Subcutaneous adipose tissue (tissue), 4 donors: ENCODE results near the gene MRI1. TPM values are rescaled to one million over a fixed set of nuclear protein-coding genes. Genes with fewer than 3 reads are reported as not detected.

Experiments used
- CTCF ChIP-seq: fragments of 450-650 bp; IDR thresholded peaks from one replicate; pipeline ENCODE4 v1.5.1; 2016; ENCODE audit warnings: low read depth, mild to moderate bottlenecking, control low read depth, antibody characterized with exemption, moderate library complexity
- small RNA-seq: library from RNA; depleted of rRNA; stranded (forward); fragments of <200 nt; gene quantifications from one replicate; pipeline ENCODE3, GENCODE V24; 2016
- total RNA-seq, 4 donors: library from RNA; depleted of rRNA; stranded (reverse); fragments of >200 nt; gene quantifications; one replicate each; pipeline ENCODE4 v1.1.0, GENCODE V29; 2016

MRI1 gene
- total RNA-seq, 4 donors from 2014 or later = 12.1 to 81.9 (median 40.3) TPM

GRCh38 chr19:13817615-13818371, 53.5 kb downstream of the MRI1 start:
- TF ChIP-seq CTCF = no peak

GRCh38 chr19:13819238-13819637, 54.9 kb downstream of the MRI1 start:
- TF ChIP-seq CTCF = no peak

GRCh38 chr19:13821292-13821691, 57.0 kb downstream of the MRI1 start:
- TF ChIP-seq CTCF = no peak

GRCh38 chr19:13823256-13823655, 58.9 kb downstream of the MRI1 start:
- no peak for TF ChIP-seq CTCF

Small RNAs within 50 kb of the gene (small RNA-seq; reads per million reads assigned to genes)
- not detected for gene RN7SL619P

Other genes starting within 250 kb of the MRI1 start
- gene C19orf53, start 9.9 kb downstream of the MRI1 start, total RNA-seq = 100 to 1,000 TPM in 3 of 4 donors, 10 to 100 TPM in 1; 90.1 to 133 (median 113) TPM
- 1 to 10 TPM; 1.6 to 4.7 (median 1.9) TPM for gene ZSWIM4, start 30.9 kb downstream of the MRI1 start, total RNA-seq
- gene NANOS3, start 112.6 kb downstream of the MRI1 start, total RNA-seq = not detected
- gene BRME1, start 141.6 kb downstream of the MRI1 start, total RNA-seq = 1 to 10 TPM in 2 of 4 donors, under 1 TPM in 1, not detected in 1; 0.66 to 3.0 (median 1.0) TPM
- 10 to 100 TPM; 15.2 to 36.2 (median 16.5) TPM for gene CC2D1A, start 141.7 kb downstream of the MRI1 start, total RNA-seq
- gene PODNL1, start 173.9 kb downstream of the MRI1 start, total RNA-seq = 1 to 10 TPM in 1 of 4 donors, under 1 TPM in 3; 0.44 to 1.1 (median 0.91) TPM
- 10 to 100 TPM in 3 of 4 donors, 1 to 10 TPM in 1; 8.4 to 17.3 (median 12.0) TPM for gene DCAF15, start 188.0 kb downstream of the MRI1 start, total RNA-seq
- 1 to 10 TPM; 2.2 to 4.1 (median 2.2) TPM for gene RFX1, start 241.8 kb downstream of the MRI1 start, total RNA-seq